ENCODE data around the gene PHETA1.
"Not testable (repeated sequence)": the region's sequence is repeated elsewhere in the genome, so short reads cannot be mapped to it uniquely, and the experiment has no call there.

The PHETA1 gene

DNA sequence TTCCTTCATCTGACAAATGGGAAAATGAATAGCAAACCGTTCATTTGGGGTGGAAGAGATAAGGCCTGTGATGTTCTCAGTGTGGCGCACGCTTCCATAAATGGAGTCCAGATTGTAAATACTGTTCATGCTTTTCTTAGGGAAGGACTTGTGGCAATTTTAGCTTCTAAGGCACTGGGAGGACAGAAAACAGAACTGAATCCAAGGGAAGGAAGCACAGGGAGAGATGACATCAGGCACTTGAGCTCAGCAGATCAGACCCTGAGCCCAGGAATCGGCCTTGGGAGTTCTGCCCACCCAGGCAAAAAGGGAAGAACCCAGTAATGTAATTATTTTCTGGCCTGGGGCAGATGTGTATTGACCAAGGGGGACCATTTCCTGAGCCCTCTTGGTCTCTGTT is 29.6 kb upstream of the PHETA1 start:
- Histone ChIP-seq H3K4me2 (ENCODE audit: low read depth, low read length, poor library complexity, severe bottlenecking) (no peak overlapping the region), H3K9ac (ENCODE audit: low read depth, low read length, poor library complexity, severe bottlenecking) (no peak overlapping the region), H4K20me1 (ENCODE audit: insufficient read depth, low read length, poor library complexity, severe bottlenecking) (no peaks in the 10 kb centered on the region)

DNA sequence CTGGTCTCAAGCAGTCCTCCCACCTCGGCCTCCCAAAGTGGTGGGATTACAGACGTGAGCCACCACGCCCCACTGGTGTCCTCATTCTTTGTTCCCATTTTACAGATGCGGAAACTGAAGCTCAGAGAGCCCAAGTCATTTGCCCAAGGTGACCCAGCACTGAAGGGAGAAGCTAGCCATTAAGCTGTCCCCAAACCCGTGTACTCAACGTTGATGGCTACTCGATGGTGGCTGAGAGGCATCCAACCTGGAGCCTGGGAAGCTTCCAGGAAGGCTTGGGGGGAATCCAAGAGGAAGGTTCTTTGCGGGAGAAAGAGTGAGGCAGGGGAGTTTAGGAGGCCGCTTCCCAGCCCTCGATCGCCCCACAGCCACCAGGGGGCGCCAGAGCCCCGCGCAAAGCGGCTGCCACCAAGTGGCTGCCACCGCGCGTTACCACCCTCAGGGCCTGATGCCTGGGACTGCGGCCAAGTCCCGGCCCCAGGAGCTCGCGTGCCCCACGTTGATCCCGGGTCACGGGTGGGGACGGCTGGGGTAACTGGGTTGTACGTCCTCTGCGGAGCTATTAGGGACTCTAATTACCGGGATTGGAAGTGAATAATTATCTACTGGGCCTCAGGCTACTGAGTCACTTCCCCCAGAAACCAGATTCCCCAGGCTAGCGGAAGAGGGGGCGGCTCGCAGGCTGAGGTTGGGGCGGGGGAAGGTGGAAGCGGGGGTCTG is 28.0 kb upstream of the PHETA1 start:
- H2AFZ ChIP-seq (ENCODE audit: low read length), result no peak overlapping the region
- no peak overlapping the region for H3K9ac ChIP-seq (ENCODE audit: low read depth, low read length, poor library complexity, severe bottlenecking)
- H3K9me2 ChIP-seq (replicated peaks; ENCODE audit: low read depth, low read length), result no peaks in the 10 kb centered on the region
- H3K9me3 ChIP-seq (ENCODE audit: insufficient read depth, low read depth, low read length), result no peaks in the 10 kb centered on the region
- H3K4me2 ChIP-seq (ENCODE audit: low read depth, low read length, poor library complexity, severe bottlenecking), result peak overlapping the region; percentile 52
- H3K36me3 ChIP-seq (ENCODE audit: insufficient read depth, low read length), result no peaks in the 10 kb centered on the region
- no peaks in the 10 kb centered on the region for H3K79me2 ChIP-seq (ENCODE audit: insufficient read depth, low read length)
- H3K4me1 ChIP-seq (ENCODE audit: insufficient read depth, low read length, poor library complexity, severe bottlenecking), result peaks cover 6% of the 10 kb centered on the region
- H3F3A ChIP-seq (ENCODE audit: low read depth), result no peaks in the 10 kb centered on the region
- no peaks in the 10 kb centered on the region for H4K20me1 ChIP-seq (ENCODE audit: insufficient read depth, low read length, poor library complexity, severe bottlenecking)
- no peaks in the 10 kb centered on the region for H3K27me3 ChIP-seq (ENCODE audit: insufficient read depth, low read length, poor library complexity, severe bottlenecking)
- H3K4me3 ChIP-seq (ENCODE audit: low read length, poor library complexity, severe bottlenecking), result no peak overlapping the region
- TF ChIP-seq EZH2phosphoT487 (IDR thresholded peaks at IDR 0.05; ENCODE audit: borderline replicate concordance), result no peak
- TF ChIP-seq, protein P1, sequence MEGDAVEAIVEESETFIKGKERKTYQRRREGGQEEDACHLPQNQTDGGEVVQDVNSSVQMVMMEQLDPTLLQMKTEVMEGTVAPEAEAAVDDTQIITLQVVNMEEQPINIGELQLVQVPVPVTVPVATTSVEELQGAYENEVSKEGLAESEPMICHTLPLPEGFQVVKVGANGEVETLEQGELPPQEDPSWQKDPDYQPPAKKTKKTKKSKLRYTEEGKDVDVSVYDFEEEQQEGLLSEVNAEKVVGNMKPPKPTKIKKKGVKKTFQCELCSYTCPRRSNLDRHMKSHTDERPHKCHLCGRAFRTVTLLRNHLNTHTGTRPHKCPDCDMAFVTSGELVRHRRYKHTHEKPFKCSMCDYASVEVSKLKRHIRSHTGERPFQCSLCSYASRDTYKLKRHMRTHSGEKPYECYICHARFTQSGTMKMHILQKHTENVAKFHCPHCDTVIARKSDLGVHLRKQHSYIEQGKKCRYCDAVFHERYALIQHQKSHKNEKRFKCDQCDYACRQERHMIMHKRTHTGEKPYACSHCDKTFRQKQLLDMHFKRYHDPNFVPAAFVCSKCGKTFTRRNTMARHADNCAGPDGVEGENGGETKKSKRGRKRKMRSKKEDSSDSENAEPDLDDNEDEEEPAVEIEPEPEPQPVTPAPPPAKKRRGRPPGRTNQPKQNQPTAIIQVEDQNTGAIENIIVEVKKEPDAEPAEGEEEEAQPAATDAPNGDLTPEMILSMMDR (conservative IDR thresholded peaks at IDR 0.05; ENCODE audit: low read length), result peak; percentile 96

More for the DNA sequence above, 29.6 kb upstream of the PHETA1 start:
- Histone ChIP-seq H3K79me2 (ENCODE audit: insufficient read depth, low read length) (no peaks in the 10 kb centered on the region), H3K9me3 (ENCODE audit: insufficient read depth, low read depth, low read length) (no peaks in the 10 kb centered on the region), H3K4me1 (ENCODE audit: insufficient read depth, low read length, poor library complexity, severe bottlenecking) (peaks cover 6% of the 10 kb centered on the region), H2AFZ (ENCODE audit: low read length) (no peak overlapping the region), H3K4me3 (ENCODE audit: low read length, poor library complexity, severe bottlenecking) (no peak overlapping the region), H3K9me2 (replicated peaks; ENCODE audit: low read depth, low read length) (no peaks in the 10 kb centered on the region), H3K36me3 (ENCODE audit: insufficient read depth, low read length) (no peaks in the 10 kb centered on the region), H3F3A (ENCODE audit: low read depth) (no peaks in the 10 kb centered on the region), H3K27me3 (ENCODE audit: insufficient read depth, low read length, poor library complexity, severe bottlenecking) (no peaks in the 10 kb centered on the region)
- no peak for TF ChIP-seq EZH2phosphoT487 (IDR thresholded peaks at IDR 0.05; ENCODE audit: borderline replicate concordance)
- TF ChIP-seq, protein P1 (conservative IDR thresholded peaks at IDR 0.05; ENCODE audit: low read length), result no peak

DNA sequence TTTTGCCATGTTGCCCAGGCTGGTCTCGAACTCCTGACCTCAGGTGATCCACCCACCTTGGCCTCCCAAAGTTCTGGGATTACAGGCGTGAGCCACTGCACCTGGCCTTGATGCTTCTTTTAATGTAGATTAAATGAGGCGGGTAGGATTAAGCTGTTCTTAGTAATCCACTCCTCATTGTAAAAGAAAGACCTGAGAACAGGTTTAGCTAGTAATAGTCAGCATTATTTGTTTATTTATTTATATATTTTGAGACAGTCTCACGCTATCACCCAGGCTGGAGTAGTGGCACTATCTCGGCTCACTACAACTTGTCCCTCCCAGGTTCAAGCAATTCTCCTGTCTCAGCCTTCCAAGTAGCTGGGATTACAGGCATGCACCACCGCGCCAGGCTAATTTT is 27.4 kb upstream of the PHETA1 start:
- not testable (repeated sequence) for H3K9ac ChIP-seq (ENCODE audit: low read depth, low read length, poor library complexity, severe bottlenecking); H3K79me2 ChIP-seq (ENCODE audit: insufficient read depth, low read length); H3K4me3 ChIP-seq (ENCODE audit: low read length, poor library complexity, severe bottlenecking); H3K27me3 ChIP-seq (ENCODE audit: insufficient read depth, low read length, poor library complexity, severe bottlenecking); H3F3A ChIP-seq (ENCODE audit: low read depth); H4K20me1 ChIP-seq (ENCODE audit: insufficient read depth, low read length, poor library complexity, severe bottlenecking); H3K4me1 ChIP-seq (ENCODE audit: insufficient read depth, low read length, poor library complexity, severe bottlenecking); H3K36me3 ChIP-seq (ENCODE audit: insufficient read depth, low read length); H3K4me2 ChIP-seq (ENCODE audit: low read depth, low read length, poor library complexity, severe bottlenecking); H2AFZ ChIP-seq (ENCODE audit: low read length); H3K9me3 ChIP-seq (ENCODE audit: insufficient read depth, low read depth, low read length); H3K9me2 ChIP-seq (replicated peaks; ENCODE audit: low read depth, low read length)

Measured in Loucy (cell line).